ENCODE measurements around the gene SYCP3.
"Not testable (repeated sequence)": the region's sequence is repeated elsewhere in the genome, so short reads cannot be mapped to it uniquely, and the experiment has no call there.

The SYCP3 gene

DNA sequence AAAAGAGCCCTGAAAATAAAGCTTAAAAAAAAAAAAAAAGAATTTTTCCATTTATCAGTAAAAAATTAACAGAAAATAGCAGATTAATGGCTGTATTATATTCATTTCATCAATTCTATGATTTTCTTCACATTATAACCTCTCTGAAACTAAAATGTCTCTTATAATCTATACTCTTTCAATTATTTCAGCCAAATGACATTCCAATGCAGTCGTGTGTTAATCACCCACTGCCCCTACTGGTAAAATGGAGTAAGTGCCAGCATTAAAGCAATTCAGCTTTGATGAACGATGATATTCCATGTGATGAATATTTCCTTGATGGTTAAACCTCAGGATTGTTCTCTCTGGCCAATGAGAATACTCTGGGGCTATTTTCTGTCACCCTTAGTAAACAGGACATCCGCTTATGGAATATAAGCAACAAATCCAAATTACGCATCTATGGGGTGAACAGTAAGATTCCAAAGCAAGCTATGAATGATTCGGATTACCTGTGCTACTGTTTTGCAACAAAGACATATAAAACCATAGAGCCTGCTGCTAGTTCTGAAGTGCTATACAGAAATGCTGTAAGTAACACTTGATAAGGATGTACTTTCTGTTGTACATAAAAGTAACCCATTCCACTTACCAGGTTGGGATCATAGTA is 20.3 kb upstream of the SYCP3 start:
- peak; percentile 23 for DNase-seq

DNA sequence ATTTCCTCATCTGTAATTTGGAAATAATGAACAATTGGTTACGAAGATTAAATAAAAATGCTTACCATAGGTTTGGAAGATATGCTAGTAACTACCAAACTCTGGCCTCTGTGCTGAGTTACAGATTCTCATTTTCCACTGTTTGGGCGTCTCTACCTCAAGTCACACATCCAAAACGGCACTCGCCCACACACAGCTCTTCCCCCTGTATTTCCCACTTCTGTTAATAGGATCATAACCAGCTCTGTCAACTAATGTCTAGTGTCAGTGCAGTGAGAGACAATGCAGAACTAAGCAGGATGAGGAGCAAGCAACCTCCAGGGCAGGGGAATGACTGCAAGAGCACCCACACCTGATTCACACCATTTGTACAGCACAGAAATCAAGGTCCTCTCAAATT is 10.9 kb upstream of the SYCP3 start:
- DNase-seq: no peak

DNA sequence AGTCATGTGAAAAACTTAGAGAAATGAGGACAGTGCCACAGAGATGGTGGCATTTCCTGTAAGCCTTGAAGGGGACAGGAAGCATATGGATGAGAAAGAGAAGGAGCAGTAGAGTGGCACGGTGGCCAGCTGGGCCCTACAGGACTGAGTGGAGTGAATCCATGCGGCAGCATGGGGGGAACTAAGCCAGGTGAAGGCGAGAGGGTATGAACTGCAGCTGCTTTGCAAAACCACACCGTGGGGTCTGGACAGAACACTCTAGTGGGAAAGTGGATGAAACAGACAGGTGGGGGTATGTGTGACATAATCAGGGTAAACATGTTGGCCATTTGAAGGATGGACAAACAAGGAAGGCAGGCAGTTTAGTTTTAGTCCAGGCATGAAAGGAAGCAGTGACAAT is 10.4 kb upstream of the SYCP3 start:
- no peak for DNase-seq

DNA sequence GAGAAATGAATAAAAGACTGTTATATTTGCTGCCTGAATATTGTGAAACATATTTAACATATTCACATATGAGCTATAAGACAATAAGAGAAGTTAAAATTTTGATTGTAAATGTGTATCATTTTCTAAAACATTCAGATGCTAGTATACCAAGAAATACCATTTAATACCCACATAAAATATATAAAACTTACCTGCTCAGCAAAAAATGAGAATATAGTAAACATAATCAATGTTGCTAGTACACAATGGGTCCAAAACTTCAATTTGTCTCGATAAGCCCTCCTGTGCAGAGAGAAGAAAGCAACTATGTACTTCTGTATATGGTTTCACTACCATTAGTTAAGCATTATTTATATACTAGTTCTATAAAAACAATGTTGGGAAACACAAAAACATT is 9.6 kb upstream of the SYCP3 start:
- no peak for DNase-seq

DNA sequence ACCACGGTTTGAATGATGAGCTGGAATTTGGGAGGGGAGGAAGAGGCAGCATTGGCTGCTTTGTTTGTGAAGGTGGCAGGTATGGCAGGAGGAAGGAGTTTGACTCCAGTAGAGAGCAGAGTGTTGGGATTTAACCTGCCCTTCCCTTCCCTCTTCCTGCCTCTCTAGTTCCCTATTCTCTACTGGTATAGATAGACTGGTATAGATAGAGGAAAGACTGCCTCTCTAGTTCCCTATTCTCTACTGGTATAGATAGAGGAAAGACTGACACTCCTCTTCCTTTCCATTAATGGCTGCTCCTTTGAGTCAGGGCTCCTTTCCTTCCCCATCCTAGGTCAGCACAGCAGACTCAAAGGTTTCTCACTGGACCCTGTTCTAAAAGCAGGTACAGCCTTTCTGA is 8.4 kb upstream of the SYCP3 start:
- DNase-seq: no peak

DNA sequence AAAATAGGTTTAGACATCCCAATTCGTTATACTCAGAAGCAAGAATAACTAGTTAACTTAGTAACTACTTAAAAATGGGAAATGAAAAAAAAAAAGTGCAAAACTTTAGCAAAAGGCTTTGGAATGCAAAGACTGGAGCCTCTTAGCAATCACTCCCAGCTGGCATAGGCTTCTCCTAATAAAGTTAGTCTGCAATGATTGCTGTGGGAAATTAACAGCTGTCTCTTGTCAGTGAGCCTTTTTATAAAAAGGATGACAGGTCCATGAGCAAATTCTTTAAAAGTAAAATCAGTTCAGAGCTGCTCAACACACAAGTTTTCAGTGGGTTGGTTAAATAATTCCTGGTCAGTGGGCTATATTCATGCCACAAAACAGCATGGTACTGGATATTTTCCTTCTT is 7.4 kb upstream of the SYCP3 start:
- no peak for DNase-seq

DNA sequence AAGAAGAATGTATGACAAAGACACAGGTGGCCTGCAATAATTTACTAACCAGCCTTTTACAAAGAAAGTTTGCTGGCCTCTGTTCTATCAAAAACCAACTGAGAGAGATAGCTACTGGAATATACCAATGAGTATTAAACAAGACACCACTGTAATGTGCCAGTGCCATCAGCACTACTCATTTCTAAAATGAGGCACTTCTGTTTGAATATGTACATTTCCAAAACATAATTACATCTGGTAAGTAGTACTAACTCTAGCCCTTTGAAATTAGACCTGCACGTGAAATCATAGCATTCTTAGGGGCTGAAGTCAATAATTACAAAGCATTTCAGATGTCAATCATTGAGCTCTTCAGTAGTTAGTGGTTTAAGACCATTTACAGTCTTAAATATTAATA is 6.9 kb upstream of the SYCP3 start:
- DNase-seq: no peak

DNA sequence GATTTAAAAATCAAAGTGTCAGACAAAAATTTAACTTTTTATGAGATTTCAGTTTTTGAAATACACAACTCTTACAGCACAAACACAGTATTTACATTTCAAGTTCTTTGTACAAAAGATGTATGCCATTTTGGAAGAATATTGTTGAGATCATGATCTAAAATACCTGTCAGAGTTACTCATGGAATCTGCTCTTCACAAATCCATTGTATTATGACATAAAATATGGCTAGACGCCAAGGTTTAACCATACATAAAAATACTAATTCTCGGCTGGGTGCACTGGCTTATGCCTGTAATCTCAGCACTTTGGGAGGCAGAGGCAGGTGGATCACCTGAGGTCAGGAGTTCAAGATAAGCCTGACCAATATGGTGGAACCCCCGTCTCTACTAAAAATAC is 6.2 kb upstream of the SYCP3 start:
- DNase-seq: no peak

DNA sequence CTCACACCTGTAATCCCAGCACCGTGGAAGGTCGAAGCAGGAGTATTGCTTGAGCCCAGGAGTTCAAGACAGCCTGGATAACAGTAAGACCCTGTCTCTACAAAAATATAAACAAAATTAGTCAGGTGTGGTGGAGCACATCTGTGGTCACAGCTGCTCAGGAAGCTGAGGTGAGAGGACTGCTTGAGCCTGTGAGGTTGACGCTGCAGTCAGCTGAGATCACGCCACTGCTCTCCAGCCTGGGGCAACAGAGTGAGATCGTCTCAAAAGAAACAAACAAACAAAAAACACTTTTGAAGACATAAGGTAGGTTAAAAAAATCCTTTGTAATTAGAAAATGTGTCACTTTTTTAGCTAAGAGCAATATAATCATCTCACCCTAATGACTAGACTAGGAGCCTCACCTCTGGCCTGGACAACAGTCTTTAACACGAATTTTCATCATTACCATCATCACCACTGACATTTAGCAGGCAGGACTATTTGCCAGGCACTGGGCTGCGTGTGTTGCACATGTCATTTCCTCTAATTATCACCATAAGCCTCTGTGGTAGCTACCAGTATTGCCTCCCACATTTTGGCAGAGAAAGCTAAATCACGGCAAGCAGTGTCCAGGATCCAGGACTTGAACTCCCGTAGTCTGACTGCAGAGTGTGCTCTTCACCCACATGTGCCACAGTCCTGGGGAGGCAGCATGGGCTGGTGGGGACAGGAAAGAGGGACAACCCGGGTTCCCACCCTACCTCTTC is 4.6 kb upstream of the SYCP3 start:
- DNase-seq: no peak

DNA sequence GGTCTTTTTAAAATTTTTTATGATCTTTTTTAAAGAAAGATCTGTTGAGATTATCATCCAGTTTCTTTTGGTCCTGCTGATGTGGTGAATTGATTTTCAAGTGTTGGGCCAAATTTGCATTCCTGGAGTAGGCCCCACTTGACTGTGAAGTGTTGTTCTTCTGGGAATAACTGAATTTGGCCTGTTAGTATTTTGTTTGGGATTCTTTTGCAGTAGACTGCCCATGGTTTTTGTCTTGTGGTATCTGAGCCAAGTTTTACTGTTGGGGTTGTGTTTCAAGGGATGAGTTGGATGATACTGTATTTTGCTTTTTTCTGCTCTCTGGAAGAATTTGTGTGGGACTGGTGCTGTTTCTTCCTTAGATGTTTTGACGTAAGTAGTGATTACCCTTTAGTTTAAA is 4.0 kb upstream of the SYCP3 start:
- DNase-seq: no peak

DNA sequence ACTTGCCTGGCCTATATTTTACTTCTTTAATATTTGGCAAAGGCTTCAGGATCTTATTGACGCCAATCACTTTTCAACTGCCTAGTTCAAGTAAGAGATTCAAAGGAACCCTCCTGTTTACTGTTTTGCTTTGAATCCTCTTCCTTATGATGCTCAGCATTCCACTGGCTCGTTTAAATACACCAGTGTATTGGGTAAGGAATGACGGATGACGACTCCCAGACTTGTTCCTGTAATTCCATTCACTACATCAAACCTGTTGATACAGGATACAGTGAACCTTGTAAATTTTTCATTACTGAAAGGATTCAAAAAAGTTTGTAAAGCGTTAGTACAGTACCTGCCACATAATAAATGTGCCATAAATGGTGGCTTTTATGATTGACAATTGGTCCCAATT is 1.7 kb upstream of the SYCP3 start:
- DNase-seq: no peak

DNA sequence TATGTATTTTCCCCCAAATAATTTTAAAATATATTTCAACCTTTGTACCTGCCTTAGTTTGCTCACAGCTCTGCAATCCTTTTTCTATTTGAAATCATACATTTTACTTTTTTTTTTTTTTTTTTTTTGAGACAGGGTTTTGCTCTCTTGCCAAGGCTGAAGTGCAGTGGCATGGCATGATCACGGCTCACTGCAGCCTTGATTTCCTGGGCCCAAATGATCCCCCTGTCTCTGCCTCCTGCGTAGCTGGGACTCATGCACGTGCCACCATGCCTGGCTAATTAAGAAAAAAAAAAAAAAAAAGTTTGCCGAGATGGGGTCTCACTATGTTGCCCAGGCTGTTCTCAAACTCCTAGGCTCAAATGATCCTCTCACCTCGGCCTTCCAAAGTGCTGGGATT is 1.3 kb upstream of the SYCP3 start:
- no peak for DNase-seq

DNA sequence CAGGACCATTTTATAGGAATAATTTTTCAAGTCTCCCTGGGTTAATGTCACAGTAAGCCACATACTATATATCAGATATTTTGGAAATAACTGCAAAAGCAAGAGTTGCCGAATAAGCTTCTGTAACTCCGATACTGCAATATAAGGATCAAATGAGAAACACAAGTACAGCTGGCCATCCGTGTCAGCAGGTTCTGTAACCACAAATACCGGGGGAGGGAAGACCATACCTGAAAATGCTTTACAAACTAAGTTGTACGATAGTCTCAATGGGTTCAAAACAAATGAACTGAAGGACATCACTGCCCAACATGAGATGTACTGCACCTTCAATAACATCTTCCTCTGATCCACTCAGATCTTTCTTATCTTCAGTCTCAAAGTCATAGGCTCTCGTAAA is 1.8 kb downstream of the SYCP3 start:
- DNase-seq: no peak

DNA sequence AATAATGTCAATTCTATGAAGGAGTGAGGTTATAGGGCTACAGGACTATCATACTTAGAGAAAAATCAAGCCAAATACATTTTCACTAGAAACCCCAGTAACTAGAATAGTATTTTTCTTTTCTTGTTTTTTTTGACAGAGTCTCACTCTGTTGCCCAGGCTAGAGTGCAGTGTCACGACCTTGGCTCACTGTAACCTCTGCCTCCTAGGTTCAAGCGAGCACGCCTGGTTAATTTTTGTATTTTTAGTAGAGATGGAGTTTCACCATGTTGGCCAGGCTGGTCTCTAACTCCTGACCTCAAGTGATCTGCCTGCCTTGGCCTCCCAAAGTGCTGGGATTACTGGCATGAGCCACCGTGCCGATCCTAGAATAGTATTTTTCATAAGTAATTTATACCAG is 4.8 kb downstream of the SYCP3 start:
- DNase-seq: not testable (repeated sequence)

DNA sequence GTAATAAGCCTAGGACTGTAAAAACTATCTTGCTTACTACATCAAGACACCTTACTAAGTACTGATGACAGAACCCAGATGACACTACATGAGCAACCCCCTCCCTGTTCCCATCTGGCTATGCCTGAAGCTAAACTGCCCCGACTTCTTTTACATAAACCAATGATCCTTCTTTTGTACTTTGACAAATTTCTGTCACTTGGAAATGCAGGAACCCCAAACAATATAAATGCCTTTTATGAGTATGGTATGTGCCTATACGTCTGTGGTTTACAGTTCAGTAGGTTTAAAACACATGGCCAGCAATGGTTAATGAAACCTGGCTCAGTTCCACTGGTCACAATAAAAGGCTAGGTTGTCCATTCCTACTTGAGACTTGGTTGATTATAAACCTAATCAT is 6.1 kb downstream of the SYCP3 start:
- DNase-seq: no peak

DNA sequence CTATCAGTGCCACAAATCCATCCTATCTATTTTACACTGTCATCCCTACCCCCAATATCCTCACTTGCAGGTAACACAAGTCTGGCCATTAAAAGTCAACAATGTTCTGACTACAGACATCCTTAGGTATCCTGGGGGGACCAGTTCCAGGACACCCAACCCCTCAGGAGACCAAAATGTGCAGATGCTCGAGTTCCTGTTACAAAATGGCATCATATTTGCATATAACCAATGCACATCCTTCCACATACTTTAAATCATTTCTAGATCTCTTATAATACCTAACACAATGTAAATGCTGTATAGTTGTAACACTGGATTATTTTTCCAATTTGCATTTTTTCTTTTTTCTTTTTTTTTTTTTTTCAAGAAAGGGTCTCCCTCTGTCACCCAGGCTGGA is 6.9 kb downstream of the SYCP3 start:
- no peak for DNase-seq

DNA sequence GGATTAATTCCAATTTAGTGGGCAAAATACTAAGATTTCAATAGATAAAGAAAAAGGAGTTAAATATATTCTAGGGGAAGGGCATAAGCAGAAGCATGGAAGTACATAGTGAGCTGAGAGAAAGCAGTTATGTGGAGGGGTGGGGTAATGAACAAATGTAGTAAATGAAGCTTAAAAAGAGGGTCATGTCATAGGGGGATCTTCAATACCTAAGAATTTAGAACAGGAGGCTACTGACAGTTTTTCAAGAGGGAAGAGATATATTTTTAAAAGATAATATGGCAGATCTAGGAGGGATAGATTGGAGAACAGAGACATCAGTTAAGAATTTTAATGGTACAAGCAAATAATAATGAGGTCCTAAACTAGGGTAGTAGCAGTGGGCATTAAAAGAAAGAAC is 9.4 kb downstream of the SYCP3 start:
- no peak for DNase-seq

DNA sequence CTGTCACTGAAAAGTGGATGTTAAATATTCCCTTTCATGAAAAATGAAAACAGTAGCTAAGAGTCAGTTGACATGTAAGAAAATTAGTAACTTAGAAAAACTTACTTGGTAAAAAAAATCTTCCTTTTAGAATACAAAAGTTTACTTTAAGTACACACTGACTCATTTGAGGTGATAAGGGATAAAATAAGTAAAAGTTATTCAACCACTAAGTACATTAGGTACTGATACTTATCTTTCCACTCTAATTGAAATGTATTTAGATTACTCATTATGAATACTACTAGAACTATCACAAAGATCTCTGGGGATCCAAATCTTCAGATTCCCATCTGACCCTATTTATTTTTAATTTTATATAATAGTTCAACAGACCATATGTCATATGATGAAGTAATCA is 12.2 kb downstream of the SYCP3 start:
- no peak for DNase-seq

DNA sequence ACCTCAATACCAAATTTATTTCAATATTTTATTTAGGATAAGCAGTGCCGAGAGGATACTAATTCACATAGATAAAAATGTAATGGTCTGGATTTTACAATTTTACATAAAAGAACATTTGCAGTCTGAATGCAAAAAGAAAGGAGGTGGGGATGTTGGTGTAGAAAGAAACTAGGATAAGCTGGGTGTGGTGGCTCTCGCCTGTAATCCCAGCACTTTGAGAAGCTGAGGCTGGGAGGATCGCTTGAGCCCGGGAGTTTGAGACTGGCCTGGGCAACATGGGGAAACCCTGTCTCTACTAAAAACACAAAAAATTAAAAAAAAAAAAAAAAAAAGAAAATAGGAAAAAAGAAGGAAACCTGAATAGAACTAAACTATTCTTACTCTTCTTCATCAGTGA is 16.9 kb downstream of the SYCP3 start:
- DNase-seq: no peak

DNA sequence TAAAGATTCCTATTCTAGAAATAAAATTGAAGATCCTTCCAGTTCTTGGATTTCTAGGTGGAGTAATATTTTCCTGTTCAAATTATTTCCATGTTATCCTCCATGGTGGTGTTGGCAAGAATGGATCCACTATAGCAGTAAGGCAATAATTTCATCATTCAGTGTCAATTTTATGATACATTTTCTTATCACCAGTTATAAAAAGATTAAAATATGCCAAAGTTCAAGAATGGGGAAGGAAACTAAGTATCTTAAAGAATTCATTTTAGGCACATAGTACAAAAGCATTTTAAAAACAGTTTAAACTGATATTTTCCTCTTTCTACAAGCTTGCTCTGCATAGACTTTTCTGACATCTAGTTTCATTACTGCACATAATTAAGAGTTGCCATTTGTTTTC is 19.1 kb downstream of the SYCP3 start:
- DNase-seq: no peak

DNA sequence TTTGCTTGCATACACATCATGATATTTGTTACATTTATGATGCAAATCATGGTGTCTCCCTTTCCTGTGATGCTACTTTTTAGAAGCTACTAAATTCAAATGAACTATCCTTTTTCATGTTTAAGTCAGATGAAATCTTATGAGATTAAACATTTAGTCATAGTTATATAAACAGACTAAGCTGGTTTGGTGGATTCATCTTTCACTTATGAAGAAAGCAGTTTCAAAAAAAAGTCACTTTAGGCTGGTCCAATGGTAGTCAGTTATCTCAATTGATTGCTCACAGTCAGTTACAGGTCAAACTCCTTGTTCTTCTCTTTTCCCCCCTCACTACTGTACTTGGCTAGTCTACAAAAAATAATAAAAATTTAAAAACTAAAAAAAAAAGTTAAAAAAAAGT is 19.7 kb downstream of the SYCP3 start:
- no peak for DNase-seq

DNA sequence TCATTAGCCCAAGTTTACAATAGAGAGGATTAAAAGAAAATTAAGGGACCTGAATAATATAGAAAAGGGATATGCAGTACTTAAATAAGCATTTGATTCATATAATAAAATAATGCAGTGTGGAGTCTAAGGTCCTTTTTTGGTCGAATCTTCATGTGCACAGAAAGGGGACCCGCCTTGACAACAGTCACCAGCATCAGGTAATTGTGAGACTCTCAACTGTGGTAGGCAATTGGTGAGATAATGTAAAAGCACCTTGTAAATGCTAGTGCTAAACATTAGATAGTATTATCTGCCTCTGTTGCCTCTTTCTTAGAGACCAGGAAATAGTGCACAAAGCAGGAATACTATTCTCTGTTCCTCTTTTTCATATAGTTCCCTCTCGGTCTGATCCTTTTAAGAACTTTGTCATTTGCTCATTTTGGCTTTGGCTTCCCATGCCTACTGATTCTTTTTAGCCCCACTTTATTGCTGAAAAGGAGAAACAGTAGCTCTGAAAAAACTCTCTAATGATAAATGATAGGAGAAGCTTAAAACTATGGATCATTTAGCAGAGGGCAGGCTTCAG is 24.3 kb downstream of the SYCP3 start:
- DNase-seq: no peak

DNA sequence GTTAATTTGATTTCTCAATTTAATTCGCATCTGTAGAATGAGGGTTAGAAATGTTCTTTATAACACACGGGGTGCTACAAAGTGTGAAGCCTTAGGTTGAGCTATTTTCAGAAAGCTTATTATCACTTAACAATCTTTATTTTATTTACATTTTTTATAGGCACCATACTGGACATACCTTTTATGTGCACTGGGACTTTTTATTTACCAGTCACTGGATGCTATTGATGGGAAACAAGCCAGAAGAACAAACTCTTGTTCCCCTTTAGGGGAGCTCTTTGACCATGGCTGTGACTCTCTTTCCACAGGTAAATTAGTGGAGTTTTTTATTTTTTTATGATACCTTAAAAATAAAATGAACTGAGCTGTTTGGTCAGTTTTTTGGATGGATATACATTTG is 25.3 kb downstream of the SYCP3 start:
- no peak for DNase-seq

DNA sequence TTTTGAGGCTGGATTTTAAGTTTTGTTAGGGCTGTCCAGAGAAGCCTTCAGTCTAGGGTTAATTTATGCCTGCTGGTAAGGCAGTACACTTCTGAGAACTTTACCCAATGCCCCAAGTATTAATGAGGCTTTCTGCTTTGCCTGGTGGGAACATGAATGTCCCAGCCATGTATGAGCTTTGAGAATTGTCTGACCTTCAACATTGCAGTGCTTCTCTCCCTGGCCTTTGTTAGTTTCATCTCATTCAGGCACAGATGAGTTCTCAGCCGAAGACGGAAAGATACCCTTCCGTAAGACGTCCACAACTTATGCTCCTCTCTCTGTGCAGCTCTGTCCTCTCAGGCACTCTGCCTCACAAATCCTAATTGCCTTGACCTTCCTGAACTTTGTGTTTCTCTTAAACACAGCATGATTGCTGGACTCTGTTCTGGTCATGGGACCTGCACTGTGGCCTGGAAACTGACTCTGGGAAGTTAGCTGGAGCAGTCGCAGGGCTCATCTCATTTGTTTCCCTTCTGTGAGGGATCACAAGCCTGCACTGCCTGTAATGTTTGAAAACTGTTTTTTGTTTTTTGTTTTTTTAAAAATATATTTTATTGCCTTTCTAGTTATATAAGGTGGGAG is 26.1 kb downstream of the SYCP3 start:
- no peak for DNase-seq

Data from NCI-H226 (cell line).